ENCODE results near the gene SDR9C7.

DNA sequence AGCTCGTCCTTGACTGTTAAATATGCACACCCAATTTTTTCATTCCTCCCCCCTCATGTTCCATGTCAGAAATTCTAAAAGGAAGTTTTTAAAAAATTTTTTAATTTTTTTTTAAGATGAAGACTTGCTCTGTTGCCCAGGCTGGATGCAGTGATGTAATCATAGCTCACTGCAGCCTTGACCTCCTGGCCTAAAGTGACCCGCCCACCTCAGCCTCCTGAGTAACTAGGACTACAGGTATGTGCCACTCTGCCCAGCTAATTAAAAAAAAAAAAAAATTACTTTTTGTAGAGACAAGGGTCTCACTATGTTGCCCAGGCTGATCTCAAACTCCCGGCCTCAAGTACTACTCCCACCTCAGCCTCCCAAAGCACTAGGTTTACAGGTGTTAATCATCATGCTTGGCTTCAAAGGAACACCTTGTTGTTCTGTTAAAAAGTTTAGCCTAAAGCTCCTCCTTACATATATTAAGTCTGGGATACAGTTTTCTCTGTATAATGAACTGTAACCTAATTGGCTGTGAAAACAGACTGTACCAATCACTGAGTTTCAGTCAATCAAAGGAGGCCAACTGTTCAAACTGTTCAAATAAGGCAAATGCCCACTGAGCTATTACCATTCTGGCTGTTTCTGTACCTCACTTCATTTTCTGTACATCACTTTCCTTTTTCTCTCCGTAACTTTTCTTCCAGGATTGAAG is 17.8 kb downstream of the SDR9C7 start:
- TF ChIP-seq, protein P1, sequence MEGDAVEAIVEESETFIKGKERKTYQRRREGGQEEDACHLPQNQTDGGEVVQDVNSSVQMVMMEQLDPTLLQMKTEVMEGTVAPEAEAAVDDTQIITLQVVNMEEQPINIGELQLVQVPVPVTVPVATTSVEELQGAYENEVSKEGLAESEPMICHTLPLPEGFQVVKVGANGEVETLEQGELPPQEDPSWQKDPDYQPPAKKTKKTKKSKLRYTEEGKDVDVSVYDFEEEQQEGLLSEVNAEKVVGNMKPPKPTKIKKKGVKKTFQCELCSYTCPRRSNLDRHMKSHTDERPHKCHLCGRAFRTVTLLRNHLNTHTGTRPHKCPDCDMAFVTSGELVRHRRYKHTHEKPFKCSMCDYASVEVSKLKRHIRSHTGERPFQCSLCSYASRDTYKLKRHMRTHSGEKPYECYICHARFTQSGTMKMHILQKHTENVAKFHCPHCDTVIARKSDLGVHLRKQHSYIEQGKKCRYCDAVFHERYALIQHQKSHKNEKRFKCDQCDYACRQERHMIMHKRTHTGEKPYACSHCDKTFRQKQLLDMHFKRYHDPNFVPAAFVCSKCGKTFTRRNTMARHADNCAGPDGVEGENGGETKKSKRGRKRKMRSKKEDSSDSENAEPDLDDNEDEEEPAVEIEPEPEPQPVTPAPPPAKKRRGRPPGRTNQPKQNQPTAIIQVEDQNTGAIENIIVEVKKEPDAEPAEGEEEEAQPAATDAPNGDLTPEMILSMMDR (IDR thresholded peaks at IDR 0.05) = no peak
- TF ChIP-seq POLR2A (IDR thresholded peaks at IDR 0.05) = no peak

Measured in body of pancreas (tissue), 4 donors.